Measurements from ENCODE around the gene AKT1.
A peak's percentile ranks its signal among the peaks of the same experiment; 100 is the strongest.

The AKT1 gene

GRCh38 chr14:104772707-104773504 lies 22.6 kb downstream of the AKT1 start:
- DNase-seq (ENCODE audit: low read depth in 2 of 2): no peak

- DNase-seq (ENCODE audit: low read depth in 2 of 2): no peak
Measured at GRCh38 chr14:104771918-104772706, 23.4 kb downstream of the AKT1 start.

GRCh38 chr14:104771374-104771773 lies 24.2 kb downstream of the AKT1 start:
- no peak for DNase-seq (ENCODE audit: low read depth in 2 of 2)

- no peak for DNase-seq (ENCODE audit: low read depth in 2 of 2)
Measured at GRCh38 chr14:104770851-104771272, 24.7 kb downstream of the AKT1 start.

GRCh38 chr14:104770072-104770579 lies 25.4 kb downstream of the AKT1 start:
- no peak for DNase-seq (ENCODE audit: low read depth in 2 of 2)

GRCh38 chr14:104769324-104770071 lies 26.1 kb downstream of the AKT1 start:
- DNase-seq (ENCODE audit: low read depth in 2 of 2): no peak

- peak; percentile 93 to 95 for DNase-seq (ENCODE audit: low read depth in 2 of 2)
Measured at GRCh38 chr14:104768437-104769323, 26.9 kb downstream of the AKT1 start.

DNA sequence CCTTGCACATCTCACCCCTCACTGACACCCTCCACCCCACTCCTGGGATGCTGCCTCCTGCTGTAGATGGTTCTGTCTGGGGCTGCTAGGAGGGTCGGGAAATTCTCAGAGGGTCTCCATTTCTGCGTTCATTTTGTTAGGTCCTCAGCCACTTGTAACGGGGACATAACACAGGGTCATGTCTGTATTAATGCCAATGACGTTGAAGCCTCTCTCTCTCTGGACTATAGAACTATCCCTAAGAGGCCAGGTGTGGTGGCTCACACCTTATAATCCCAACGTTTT lies 28.0 kb downstream of the AKT1 start:
- no peak for DNase-seq (ENCODE audit: low read depth in 2 of 2)

DNA sequence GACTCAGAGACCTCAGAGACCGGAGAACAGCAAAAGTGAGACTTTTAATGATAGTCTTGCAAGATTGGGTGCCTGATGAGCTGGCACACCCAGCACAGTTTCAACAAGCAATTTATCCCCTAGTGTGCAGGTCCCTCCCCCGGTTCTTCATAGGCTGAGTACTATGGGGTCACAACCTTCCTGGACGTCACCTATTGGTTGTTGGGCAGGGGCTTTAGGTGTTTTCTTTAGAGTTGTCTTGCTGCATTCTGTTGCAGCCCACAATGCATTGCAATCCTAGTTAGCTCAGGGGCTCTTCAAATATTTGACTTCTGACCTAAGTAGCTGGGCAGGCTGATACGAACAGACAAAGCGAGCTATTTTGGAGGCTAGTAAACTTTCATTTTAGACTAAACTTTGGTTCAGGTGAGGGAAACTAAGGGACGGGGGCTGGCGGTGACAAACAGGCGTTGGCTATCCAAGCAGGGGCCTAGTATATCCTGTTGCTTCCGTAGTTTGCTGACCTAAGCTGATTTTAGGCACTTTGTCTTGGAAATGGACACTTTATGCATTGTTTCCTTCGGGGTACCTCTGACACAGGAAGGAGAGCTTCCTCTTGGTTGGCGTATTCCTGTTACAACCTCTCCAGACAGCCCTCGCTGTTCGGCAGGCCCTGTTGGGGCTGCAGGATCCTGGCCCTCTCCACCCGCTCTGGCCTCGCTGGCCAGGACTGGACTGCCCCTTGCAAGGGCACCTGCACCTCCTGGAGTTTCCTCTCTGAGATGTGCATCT lies 28.5 kb downstream of the AKT1 start:
- DNase-seq (ENCODE audit: low read depth in 2 of 2): no peak

GRCh38 chr14:104766256-104766862 lies 29.2 kb downstream of the AKT1 start:
- DNase-seq (ENCODE audit: low read depth in 2 of 2): no peak

- no peak for DNase-seq (ENCODE audit: low read depth in 2 of 2)
Measured at GRCh38 chr14:104765517-104765916, 30.0 kb downstream of the AKT1 start.

DNA sequence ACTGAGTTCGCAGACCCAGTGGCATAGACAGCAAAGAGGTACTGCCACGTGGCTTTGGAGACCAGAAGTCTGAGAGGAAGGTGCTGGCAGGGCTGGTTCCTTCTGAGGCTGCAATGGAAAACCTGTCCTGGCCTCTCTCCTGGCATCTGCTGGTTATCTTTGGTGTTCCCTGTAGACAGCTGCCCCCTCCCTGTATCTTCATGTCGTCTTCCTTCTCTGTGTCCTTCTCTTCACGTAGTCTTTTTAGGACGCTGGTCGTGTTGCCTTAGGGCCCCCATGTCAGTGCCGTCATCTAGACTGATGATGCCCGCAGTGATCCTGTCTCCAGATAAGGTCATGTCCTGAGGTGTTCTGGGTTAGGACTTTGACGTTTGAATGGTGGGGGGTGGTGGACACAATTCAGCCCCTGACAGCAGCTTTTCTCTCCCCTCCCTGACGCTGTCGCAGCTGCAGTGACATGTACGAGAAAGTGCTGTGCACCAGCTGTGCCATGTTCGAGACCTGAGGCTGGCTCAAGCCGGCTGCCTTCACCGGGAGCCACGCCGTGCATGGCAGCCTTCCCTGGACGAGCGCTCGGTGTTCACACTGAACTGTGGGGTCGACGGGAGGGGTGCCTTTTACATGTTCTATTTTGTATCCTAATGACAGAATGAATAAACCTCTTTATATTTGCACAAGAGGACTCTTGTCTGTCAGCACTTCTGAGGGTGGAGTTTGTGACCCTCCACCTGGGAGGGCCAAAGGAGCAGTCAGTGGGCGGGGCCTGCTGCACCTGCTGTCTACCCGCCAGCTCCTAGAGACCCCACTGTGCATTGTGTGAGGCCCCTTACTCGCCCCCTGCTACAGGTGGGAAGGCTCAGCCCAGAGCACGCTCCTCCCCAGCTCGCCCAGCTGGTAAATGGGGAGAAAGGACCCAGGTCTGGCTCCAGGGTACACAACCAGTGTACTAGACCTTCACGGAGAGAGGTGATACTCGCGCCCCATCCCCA lies 36.3 kb downstream of the AKT1 start:
- DNase-seq (ENCODE audit: low read depth in 2 of 2): no peak

DNA sequence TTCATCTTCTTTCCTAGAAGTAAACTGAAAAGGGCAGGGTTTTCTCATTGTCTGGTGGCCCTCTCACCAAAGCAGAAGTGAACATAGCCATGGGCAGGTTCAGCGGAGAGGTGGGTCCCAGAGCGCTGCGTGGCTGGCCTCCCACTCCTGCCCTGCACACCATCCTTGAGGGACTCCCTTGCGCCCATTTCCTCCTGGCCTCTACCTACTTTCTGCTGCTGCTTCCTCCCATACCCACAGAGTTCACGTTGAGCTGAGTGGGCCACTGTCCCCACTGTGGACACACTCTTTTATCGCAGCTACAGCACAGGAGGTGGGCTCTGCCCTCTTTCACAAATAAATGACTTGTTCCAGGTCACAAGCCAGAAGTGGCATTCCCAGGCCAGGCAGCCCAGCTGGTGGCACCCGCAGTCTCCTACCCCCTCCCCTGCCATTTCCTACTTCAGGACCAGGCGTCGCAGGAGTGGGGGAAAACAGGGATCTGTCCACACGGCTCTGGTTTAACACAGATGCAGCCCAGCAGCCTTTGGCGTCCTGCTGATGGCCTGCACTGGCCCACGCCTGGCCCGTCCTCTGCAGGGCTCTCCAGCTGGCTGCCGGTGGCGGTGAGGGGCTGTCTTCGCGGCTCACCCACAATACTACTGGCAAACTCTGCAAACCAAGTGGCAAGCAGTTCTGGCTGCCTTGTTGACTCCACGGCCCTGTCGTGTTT lies 37.7 kb downstream of the AKT1 start:
- DNase-seq (ENCODE audit: low read depth in 2 of 2): no peak

GRCh38 chr14:104757238-104757585 lies 38.3 kb downstream of the AKT1 start:
- no peak for DNase-seq (ENCODE audit: low read depth in 2 of 2)

GRCh38 chr14:104756477-104757237 lies 38.9 kb downstream of the AKT1 start:
- no peak for DNase-seq (ENCODE audit: low read depth in 2 of 2)

GRCh38 chr14:104755621-104756020 lies 39.9 kb downstream of the AKT1 start:
- no peak for DNase-seq (ENCODE audit: low read depth in 2 of 2)

- no peak for DNase-seq (ENCODE audit: low read depth in 2 of 2)
Measured at GRCh38 chr14:104754213-104754851, 41.2 kb downstream of the AKT1 start.

Measured in stimulated activated CD4-positive, alpha-beta T cell treated with anti-CD3 and anti-CD28 coated beads, Interleukin-1b, Interleukin-23, amount 100 ng/mL, for 4 hours (primary cell).